HepG2 (cell line): Measurements from ENCODE around the gene C3orf62. TPM values are rescaled to one million over a fixed set of nuclear protein-coding genes. Genes with fewer than 3 reads are reported as not detected.

Source experiments
- ATAC-seq: fragments of 200-7000 bp; cut with Tn5 transposase; 3 replicates; pipeline ENCODE4 v1.9.1; 2020; ENCODE audit warnings: mild to moderate bottlenecking, moderate library complexity
- BruUV-seq: library from RNA; stranded (reverse); fragments of 400-500 nt; replicated peaks from 2 replicates; lab custom pipeline; 2021; lab: Mats Ljungman, UMichigan
- CTCF ChIA-PET: fragments of 300-600 bp; formaldehyde crosslinking; extraction: SDS; loops from one replicate; lab custom pipeline; 2021; ENCODE audit warnings: low total read pairs, inconsistent platforms, low intra/inter-chr PET ratio; lab: Yijun Ruan, JAX
- POLR2A ChIA-PET: fragments of 350-600 bp; sonication (Branson Sonifier 250); formaldehyde crosslinking; loops from one replicate; lab custom pipeline; 2020; ENCODE audit warnings: antibody characterized with exemption, inconsistent platforms; lab: Yijun Ruan, JAX
- DNase-seq: peaks from one replicate; pipeline ENCODE4 v3.0.0-alpha.2; 2015; ENCODE audit warnings: low spot score
- FAIRE-seq: peaks from 3 replicates; lab custom pipeline; 2011; peaks lifted over from hg19 to GRCh38; lab: Jason Lieb, UNC
- H2AFZ ChIP-seq: one replicate; pipeline ENCODE4 v1.6.1; 2011; ENCODE audit warnings: low read length, inconsistent platforms
- H3K27ac ChIP-seq: fragments of 300-600 bp; 3 replicates; pipeline ENCODE4 v1.8.0; 2011; ENCODE audit warnings: mixed run types, mild to moderate bottlenecking, mixed read lengths, low read length, inconsistent platforms; ENCODE audit not compliant: insufficient read depth; ENCODE audit errors: extremely low read length
- H3K27me3 ChIP-seq, 2 experiments: fragments of 200-600 bp in 1 of 2; 2 replicates in 1 of 2; 3 replicates in 1 of 2; pipeline versions ENCODE4 v1.6.0 to v1.8.0; 2011; ENCODE audit warnings: low read length in 2 of 2, mild to moderate bottlenecking in 2 of 2, moderate library complexity in 2 of 2, inconsistent platforms in 1 of 2; ENCODE audit not compliant: insufficient read depth in 2 of 2, control insufficient read depth in 1 of 2
- H3K36me3 ChIP-seq, 2 experiments: fragments of 200-600 bp in 1 of 2; replicated peaks in 1 of 2; 2 replicates in 1 of 2; 3 replicates in 1 of 2; pipeline versions ENCODE4 v1.5.1 to v1.8.0; 2011; ENCODE audit warnings: low read length in 2 of 2, inconsistent platforms in 1 of 2; ENCODE audit not compliant: insufficient read depth in 2 of 2, control insufficient read depth in 1 of 2
- H3K4me1 ChIP-seq: 2 replicates; pipeline ENCODE4 v1.5.1; 2012; ENCODE audit warnings: low read length, inconsistent platforms; ENCODE audit not compliant: insufficient read depth
- H3K4me2 ChIP-seq: 2 replicates; pipeline ENCODE4 v1.6.0; 2011; ENCODE audit warnings: low read depth, low read length, inconsistent platforms
- H3K4me3 ChIP-seq, 3 experiments: fragments of 200-600 bp in 1 of 3; sonication (generic), shearing (Covaris generic) in 1 of 3; replicated peaks in 1 of 3; 2 replicates each; pipeline ENCODE4 v1.5.1; 2011 to 2016; ENCODE audit warnings: low read length in 3 of 3, inconsistent platforms in 2 of 3, low read depth in 2 of 3, mild to moderate bottlenecking in 2 of 3, control low read depth in 1 of 3, mixed read lengths in 1 of 3; ENCODE audit not compliant: insufficient read depth in 1 of 3
- H3K79me2 ChIP-seq: one replicate; pipeline ENCODE4 v1.6.1; 2011; ENCODE audit warnings: low read length, inconsistent platforms; ENCODE audit not compliant: insufficient read depth
- H3K9ac ChIP-seq: 2 replicates; pipeline ENCODE4 v1.6.0; 2011; ENCODE audit warnings: mild to moderate bottlenecking, low read depth, low read length, inconsistent platforms; ENCODE audit not compliant: insufficient read depth
- H3K9me3 ChIP-seq: 2 replicates; pipeline ENCODE4 v1.5.1; 2012; ENCODE audit warnings: mild to moderate bottlenecking, low read length
- H4K20me1 ChIP-seq: 2 replicates; pipeline ENCODE4 v1.6.0; 2011; ENCODE audit warnings: inconsistent platforms, mild to moderate bottlenecking, low read length, moderate library complexity; ENCODE audit not compliant: insufficient read depth
- AGO2 ChIP-seq: fragments of 200-400 bp; formaldehyde crosslinking; optimal IDR thresholded peaks from 2 replicates; pipeline ENCODE3; 2017; ENCODE audit warnings: mild to moderate bottlenecking, low read depth, low read length, moderate library complexity
- FOXP1 ChIP-seq, 2 experiments: fragments of 450-650 bp in 1 of 2; IDR thresholded peaks; 2 replicates each; pipeline ENCODE4 v1.6.1; 2017 to 2018; ENCODE audit warnings: antibody characterized with exemption in 1 of 2
- JUNB ChIP-seq: sonication (generic); formaldehyde crosslinking; IDR thresholded peaks from 2 replicates; pipeline ENCODE4 v1.8.0; 2022; ENCODE audit warnings: missing genetic modification reagents, mild to moderate bottlenecking, borderline replicate concordance
- LCORL ChIP-seq, 2 experiments: fragments of 450-650 bp in 1 of 2; sonication (generic) in 1 of 2; formaldehyde crosslinking in 1 of 2; IDR thresholded peaks; 2 replicates each; pipeline versions ENCODE4 v1.5.0 to v1.6.1; 2017 to 2020; ENCODE audit warnings: antibody characterized with exemption in 1 of 2, missing genetic modification reagents in 1 of 2
- PAF1 ChIP-seq: IDR thresholded peaks from 2 replicates; pipeline ENCODE4 v1.6.1; 2016; ENCODE audit warnings: missing genetic modification reagents, missing compliant biosample characterization
- TCF7L2 ChIP-seq: IDR thresholded peaks from 2 replicates; pipeline ENCODE4 v1.6.1; 2011; ENCODE audit warnings: mild to moderate bottlenecking, low read depth, low read length, moderate library complexity
- ZC3H13 ChIP-seq: sonication (generic); formaldehyde crosslinking; IDR thresholded peaks from 2 replicates; pipeline ENCODE4 v1.8.1; 2023; ENCODE audit warnings: mild to moderate bottlenecking, missing genetic modification reagents, moderate library complexity
- ZNF225 ChIP-seq: sonication (generic); formaldehyde crosslinking; IDR thresholded peaks from 2 replicates; pipeline ENCODE4 v1.4.0; 2020; ENCODE audit warnings: mild to moderate bottlenecking, missing genetic modification reagents
- ZNF570 ChIP-seq: sonication (generic); formaldehyde crosslinking; IDR thresholded peaks from 2 replicates; pipeline ENCODE4 v1.4.0; 2020; ENCODE audit warnings: mild to moderate bottlenecking, missing genetic modification reagents, borderline replicate concordance
- ZNF577 ChIP-seq: sonication (generic); formaldehyde crosslinking; IDR thresholded peaks from 2 replicates; pipeline ENCODE4 v1.4.0; 2020; ENCODE audit warnings: mild to moderate bottlenecking, low read depth, missing genetic modification reagents, borderline replicate concordance
- ZNF766 ChIP-seq: sonication (generic); formaldehyde crosslinking; IDR thresholded peaks from 2 replicates; pipeline ENCODE4 v1.5.0; 2020; ENCODE audit warnings: missing genetic modification reagents, borderline replicate concordance
- WGBS: methylation state at CpG from one replicate; pipeline ENCODE4 v1.1.6; 2017; ENCODE audit warnings: low lambda C conversion rate; 5-methylcytosine and 5-hydroxymethylcytosine counted together
- in situ Hi-C: cut with HindIII; loops from 2 replicates; pipeline ENCODE4 v1.10.0; 2017; ENCODE audit warnings: low pct_unique_long_range_greater_than_20kb; ENCODE audit not compliant: extremely low pct_ligation_motif_present
- intact Hi-C: fragments of 100-400 bp; cut with micrococcal nuclease; formaldehyde crosslinking; loops from one replicate; pipeline ENCODE4 v1.10.0; 2022; ENCODE audit not compliant: unreplicated experiment
- polyA plus RNA-seq, 8 experiments: library from polyadenylated mRNA; depleted of rRNA in 3 of 8; stranded (reverse) in 7 of 8; unstranded in 1 of 8; fragments of >200 nt; fragmentation: Illumina TruSeq in 4 of 8; extraction: Trizol in 4 of 8; gene quantifications; 2 replicates each; pipeline versions ENCODE4 v1.2.1 to v1.2.3, GENCODE V29; 2011 to 2016; ENCODE audit warnings: low read depth in 4 of 8, missing spikeins in 1 of 8, mixed read lengths in 1 of 8; ENCODE audit not compliant: insufficient read depth in 1 of 8
- total RNA-seq, 5 experiments: library from RNA; depleted of rRNA; stranded (reverse); fragments of >200 nt; fragmentation: Illumina TruSeq; extraction: Trizol; gene quantifications; 2 replicates each; pipeline ENCODE4 v1.2.3, GENCODE V29; 2016; ENCODE audit warnings: low read depth in 1 of 5
- TF ChIP-seq, protein P1 (sequence below): sonication (generic); formaldehyde crosslinking; IDR thresholded peaks from 2 replicates; pipeline ENCODE4 v1.8.0; 2022; ENCODE audit warnings: missing genetic modification reagents, mild to moderate bottlenecking, inconsistent platforms, borderline replicate concordance
- TF ChIP-seq, protein P2 (sequence below): sonication (generic); formaldehyde crosslinking; IDR thresholded peaks from 2 replicates; pipeline ENCODE4 v1.8.1; 2022; ENCODE audit warnings: low read depth, mild to moderate bottlenecking, missing genetic modification reagents
- TF ChIP-seq, protein P3 (sequence below): sonication (generic); formaldehyde crosslinking; IDR thresholded peaks from 2 replicates; pipeline ENCODE4 v1.8.0; 2022; ENCODE audit warnings: mild to moderate bottlenecking, missing genetic modification reagents, moderate library complexity
- TF ChIP-seq, protein P4 (sequence below): sonication (generic); formaldehyde crosslinking; IDR thresholded peaks from 2 replicates; pipeline ENCODE4 v1.4.0; 2020; ENCODE audit warnings: missing genetic modification reagents
- TF ChIP-seq, protein P5 (sequence below): sonication (generic); formaldehyde crosslinking; IDR thresholded peaks from 2 replicates; pipeline ENCODE4 v1.9.0; 2022; ENCODE audit warnings: low read depth, missing genetic modification reagents

Gene C3orf62
- total and polyA plus RNA-seq, 2 of the 13 experiments (the other 11 are each of a cell fraction or from before 2014, with no cell fraction given): 1.6 to 3.9 TPM

DNA sequence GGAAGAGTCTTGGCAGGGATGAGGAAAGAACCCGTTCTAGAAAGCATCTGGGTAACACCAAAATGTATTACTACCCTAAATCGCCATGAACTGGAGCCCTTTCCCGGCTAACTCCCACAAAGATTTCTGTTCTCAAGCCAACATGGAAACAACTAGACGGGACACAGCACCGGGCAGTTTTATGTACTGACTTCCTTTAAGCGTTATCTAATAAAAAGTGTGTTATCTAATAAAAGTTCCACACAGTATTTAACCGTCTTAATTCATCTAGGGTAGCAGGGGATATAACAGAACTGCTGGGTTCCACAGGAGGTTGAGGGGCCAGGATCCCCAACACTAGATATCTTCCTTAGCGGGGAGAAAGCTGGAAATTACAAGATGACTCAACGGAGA is 347 bp upstream of the C3orf62 start:
- no peak overlapping the region for H3K4me2 ChIP-seq
- H4K20me1 ChIP-seq: no peaks in the 10 kb centered on the region
- ChIA-PET CTCF (no interaction called here), POLR2A (no interaction called here)
- H3K4me1 ChIP-seq: no peaks in the 10 kb centered on the region
- DNase-seq (no peak), FAIRE-seq (no peak), ATAC-seq (no peak)
- H3K9ac ChIP-seq: no peak overlapping the region
- no peaks in the 10 kb centered on the region for H3K9me3 ChIP-seq
- no peak overlapping the region for H3K4me3 ChIP-seq
- BruUV-seq: TSS peak; percentile 39
- peaks cover 3 to 32% of the 10 kb centered on the region in 2 experiments; a peak in 4 of 5 replicates for H3K36me3 ChIP-seq
- no peak overlapping the region for H3K27ac ChIP-seq
- no peaks in the 10 kb centered on the region for H3K79me2 ChIP-seq
- in situ Hi-C loops: no loop called here
- no peak overlapping the region for H2AFZ ChIP-seq
- WGBS: 95% methylated on average over 9 of the region's 9 CpGs
- H3K27me3 ChIP-seq: no peaks in the 10 kb centered on the region
- TF ChIP-seq FOXP1 (IDR thresholded peaks at IDR 0.05) (no peak), FOXP1 (CRISPR knock-in tag; IDR thresholded peaks at IDR 0.05) (no peak), JUNB (no peak), ZC3H13 (CRISPR knock-in tag) (no peak), PAF1 (CRISPR knock-in tag) (no peak), ZNF766 (CRISPR knock-in tag) (no peak), ZNF570 (CRISPR knock-in tag) (no peak), ZNF577 (CRISPR knock-in tag) (no peak), AGO2 (no peak), ZNF225 (CRISPR knock-in tag) (no peak), TCF7L2 (no peak), LCORL (IDR thresholded peaks at IDR 0.05) (no peak), LCORL (CRISPR knock-in tag; IDR thresholded peaks at IDR 0.05) (no peak)
- TF ChIP-seq, protein P1, sequence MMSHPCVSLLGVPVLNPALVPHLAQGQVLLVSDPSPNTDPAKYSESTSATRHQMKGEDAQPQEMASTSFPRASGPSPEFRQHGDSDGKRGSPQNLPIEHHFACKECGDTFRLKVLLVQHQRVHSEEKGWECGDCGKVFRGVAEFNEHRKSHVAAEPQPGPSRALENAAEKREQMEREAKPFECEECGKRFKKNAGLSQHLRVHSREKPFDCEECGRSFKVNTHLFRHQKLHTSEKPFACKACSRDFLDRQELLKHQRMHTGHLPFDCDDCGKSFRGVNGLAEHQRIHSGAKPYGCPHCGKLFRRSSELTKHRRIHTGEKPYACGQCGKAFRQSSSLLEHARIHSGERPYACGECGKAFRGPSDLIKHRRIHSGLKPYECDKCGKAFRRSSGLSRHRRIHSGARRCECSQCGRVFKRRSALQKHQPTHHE: no peak
- TF ChIP-seq, protein P2, sequence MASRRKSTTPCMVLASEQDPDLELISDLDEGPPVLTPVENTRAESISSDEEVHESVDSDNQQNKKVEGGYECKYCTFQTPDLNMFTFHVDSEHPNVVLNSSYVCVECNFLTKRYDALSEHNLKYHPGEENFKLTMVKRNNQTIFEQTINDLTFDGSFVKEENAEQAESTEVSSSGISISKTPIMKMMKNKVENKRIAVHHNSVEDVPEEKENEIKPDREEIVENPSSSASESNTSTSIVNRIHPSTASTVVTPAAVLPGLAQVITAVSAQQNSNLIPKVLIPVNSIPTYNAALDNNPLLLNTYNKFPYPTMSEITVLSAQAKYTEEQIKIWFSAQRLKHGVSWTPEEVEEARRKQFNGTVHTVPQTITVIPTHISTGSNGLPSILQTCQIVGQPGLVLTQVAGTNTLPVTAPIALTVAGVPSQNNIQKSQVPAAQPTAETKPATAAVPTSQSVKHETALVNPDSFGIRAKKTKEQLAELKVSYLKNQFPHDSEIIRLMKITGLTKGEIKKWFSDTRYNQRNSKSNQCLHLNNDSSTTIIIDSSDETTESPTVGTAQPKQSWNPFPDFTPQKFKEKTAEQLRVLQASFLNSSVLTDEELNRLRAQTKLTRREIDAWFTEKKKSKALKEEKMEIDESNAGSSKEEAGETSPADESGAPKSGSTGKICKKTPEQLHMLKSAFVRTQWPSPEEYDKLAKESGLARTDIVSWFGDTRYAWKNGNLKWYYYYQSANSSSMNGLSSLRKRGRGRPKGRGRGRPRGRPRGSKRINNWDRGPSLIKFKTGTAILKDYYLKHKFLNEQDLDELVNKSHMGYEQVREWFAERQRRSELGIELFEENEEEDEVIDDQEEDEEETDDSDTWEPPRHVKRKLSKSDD (CRISPR knock-in tag): no peak
- TF ChIP-seq, protein P3, sequence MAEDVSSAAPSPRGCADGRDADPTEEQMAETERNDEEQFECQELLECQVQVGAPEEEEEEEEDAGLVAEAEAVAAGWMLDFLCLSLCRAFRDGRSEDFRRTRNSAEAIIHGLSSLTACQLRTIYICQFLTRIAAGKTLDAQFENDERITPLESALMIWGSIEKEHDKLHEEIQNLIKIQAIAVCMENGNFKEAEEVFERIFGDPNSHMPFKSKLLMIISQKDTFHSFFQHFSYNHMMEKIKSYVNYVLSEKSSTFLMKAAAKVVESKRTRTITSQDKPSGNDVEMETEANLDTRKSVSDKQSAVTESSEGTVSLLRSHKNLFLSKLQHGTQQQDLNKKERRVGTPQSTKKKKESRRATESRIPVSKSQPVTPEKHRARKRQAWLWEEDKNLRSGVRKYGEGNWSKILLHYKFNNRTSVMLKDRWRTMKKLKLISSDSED (CRISPR knock-in tag): no peak
- TF ChIP-seq, protein P4, sequence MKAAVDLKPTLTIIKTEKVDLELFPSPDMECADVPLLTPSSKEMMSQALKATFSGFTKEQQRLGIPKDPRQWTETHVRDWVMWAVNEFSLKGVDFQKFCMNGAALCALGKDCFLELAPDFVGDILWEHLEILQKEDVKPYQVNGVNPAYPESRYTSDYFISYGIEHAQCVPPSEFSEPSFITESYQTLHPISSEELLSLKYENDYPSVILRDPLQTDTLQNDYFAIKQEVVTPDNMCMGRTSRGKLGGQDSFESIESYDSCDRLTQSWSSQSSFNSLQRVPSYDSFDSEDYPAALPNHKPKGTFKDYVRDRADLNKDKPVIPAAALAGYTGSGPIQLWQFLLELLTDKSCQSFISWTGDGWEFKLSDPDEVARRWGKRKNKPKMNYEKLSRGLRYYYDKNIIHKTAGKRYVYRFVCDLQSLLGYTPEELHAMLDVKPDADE (CRISPR knock-in tag): no peak
- TF ChIP-seq, protein P5, sequence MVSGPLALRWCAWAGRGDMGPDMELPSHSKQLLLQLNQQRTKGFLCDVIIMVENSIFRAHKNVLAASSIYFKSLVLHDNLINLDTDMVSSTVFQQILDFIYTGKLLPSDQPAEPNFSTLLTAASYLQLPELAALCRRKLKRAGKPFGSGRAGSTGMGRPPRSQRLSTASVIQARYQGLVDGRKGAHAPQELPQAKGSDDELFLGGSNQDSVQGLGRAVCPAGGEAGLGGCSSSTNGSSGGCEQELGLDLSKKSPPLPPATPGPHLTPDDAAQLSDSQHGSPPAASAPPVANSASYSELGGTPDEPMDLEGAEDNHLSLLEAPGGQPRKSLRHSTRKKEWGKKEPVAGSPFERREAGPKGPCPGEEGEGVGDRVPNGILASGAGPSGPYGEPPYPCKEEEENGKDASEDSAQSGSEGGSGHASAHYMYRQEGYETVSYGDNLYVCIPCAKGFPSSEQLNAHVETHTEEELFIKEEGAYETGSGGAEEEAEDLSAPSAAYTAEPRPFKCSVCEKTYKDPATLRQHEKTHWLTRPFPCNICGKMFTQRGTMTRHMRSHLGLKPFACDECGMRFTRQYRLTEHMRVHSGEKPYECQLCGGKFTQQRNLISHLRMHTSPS (CRISPR knock-in tag): no peak
- intact Hi-C loops: no loop called here
